Hepatic stellate cell (primary cell): Measurements from ENCODE around the gene JMJD1C.
A peak's percentile ranks its signal among the peaks of the same experiment; 100 is the strongest.
"Not testable (repeated sequence)": the region's sequence is repeated elsewhere in the genome, so short reads cannot be mapped to it uniquely, and the experiment has no call there.

ENCODE experiments used
- DNase-seq: peaks from one replicate; pipeline ENCODE4 v3.0.0; 2011; ENCODE audit warnings: low spot score

JMJD1C gene, protein sequence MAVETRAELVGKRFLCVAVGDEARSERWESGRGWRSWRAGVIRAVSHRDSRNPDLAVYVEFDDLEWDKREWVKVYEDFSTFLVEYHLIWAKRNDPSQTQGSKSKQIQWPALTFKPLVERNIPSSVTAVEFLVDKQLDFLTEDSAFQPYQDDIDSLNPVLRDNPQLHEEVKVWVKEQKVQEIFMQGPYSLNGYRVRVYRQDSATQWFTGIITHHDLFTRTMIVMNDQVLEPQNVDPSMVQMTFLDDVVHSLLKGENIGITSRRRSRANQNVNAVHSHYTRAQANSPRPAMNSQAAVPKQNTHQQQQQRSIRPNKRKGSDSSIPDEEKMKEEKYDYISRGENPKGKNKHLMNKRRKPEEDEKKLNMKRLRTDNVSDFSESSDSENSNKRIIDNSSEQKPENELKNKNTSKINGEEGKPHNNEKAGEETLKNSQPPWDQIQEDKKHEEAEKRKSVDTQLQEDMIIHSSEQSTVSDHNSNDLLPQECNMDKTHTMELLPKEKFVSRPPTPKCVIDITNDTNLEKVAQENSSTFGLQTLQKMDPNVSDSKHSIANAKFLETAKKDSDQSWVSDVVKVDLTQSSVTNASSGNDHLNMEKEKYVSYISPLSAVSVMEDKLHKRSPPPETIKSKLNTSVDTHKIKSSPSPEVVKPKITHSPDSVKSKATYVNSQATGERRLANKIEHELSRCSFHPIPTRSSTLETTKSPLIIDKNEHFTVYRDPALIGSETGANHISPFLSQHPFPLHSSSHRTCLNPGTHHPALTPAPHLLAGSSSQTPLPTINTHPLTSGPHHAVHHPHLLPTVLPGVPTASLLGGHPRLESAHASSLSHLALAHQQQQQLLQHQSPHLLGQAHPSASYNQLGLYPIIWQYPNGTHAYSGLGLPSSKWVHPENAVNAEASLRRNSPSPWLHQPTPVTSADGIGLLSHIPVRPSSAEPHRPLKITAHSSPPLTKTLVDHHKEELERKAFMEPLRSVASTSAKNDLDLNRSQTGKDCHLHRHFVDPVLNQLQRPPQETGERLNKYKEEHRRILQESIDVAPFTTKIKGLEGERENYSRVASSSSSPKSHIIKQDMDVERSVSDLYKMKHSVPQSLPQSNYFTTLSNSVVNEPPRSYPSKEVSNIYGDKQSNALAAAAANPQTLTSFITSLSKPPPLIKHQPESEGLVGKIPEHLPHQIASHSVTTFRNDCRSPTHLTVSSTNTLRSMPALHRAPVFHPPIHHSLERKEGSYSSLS (N-terminal part only)

DNA sequence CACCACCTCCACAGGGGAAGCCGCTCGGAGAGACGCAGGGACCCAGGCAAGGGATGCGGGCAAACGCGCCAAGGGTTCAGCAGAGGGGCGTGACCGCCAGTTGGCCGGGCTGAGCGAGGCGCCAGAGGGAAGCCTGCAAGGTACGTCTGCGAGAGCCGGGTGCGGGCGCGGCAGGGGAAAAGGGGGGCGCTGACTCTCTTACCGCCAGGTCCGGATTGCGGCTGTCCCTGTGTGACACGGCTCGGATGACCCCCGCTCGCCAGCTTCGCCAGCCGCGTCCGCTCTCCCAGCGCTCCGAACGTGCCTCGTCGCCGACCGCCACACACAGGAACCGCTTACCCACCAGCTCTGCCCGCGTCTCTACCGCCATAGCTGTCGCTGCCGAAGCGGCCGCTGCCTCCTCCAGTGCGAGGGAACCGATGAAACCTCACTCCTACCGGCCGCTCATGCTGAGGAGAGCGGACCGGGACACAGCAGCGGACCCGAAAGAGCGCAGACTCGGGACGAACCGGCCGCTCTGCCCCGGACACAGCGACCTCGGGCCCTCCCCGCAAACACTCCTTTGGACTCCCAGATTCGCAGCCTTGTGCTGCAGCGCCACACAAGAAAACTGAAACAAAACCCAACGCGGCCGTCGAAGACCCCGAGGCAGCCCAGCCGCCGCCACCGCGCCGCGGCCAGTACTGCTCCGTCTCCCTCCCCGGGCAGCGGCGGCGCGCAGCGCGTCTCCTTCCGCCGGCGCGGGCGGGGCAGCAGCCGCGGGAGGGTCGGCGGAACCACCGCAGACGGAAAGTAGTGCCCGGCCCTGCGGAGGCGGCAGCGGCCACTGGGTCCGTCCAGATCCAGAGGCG is at the start of gene JMJD1C:
Gene JMJD1C (minus strand): TSS at position 685 of the 851 bp plus-strand sequence. CDS start 315 bp downstream, at position 370.
- peak; percentile 75 for DNase-seq

DNA sequence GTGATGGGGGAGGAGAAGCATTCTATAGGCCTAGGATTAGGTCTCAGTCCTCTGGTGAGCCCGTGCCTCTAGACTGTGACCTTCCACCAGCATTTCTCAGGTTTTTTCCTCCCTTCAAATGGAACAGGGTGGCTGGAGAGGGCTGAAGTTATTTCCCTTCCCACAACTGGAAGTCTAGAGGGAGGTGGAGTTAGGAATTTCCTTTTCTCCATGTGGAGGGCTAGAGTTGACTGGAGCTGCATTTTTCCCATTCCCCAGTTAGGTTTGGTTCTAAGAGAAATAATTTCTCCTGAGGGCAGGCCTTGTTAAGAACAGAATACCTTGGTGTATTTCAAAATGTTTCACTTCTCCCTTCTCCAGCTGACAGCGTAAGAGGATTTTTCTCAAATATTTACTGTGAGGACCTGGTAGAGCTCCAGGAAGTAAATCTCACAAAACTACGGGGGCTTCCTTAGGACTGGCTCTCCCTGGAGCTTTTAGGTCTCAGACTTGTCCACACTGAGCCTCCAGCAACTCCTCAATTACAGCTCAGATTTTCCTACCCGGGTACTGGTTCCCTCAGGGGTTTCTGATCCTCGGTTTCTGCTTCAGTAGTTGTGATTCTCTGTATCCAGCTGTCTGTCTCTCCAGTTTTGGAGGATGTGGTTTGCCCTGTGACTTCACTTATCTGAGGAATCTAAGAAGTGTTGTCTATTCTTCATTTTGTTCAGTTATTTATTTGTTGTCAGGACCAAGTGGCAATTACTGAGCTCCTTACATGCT is 49.4 kb upstream of the JMJD1C start:
- peak; percentile 51 for DNase-seq

DNA sequence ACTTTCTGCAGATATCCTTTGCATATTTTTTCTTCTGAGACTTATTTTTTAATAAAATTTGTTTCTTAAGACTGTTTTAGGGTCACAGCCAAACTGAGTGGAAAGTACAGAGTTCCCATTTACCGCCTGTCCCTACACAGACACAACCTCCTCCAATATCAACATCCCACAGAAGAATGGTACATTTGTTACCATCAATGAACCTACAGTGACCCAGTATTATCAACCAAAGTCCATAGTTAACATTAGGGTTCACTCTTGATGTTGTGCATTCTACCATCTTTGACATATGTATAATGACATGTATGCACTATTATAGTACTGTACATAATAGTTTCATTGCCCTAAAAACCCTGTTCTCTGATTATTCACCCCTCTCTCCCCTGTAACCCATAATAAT is 40.8 kb upstream of the JMJD1C start:
- DNase-seq: no peak

DNA sequence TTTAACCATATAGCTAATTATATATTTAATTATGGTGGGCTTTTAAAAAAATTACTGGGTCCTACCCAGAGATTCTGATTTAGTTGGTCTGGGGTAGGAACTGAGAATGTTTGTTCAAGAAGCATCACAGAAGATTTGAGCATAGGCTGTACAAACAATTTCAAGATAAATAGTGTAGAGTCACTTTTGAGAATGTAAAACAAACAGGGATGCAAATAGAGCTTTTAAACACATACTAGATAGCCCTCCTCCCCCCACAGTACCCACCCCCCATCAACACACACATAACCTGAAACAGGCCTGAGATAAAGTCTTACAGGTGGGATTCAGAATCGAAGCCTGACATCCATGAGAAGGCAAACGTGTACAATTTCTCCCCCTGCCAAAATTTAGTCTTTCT is 39.8 kb upstream of the JMJD1C start:
- no peak for DNase-seq

DNA sequence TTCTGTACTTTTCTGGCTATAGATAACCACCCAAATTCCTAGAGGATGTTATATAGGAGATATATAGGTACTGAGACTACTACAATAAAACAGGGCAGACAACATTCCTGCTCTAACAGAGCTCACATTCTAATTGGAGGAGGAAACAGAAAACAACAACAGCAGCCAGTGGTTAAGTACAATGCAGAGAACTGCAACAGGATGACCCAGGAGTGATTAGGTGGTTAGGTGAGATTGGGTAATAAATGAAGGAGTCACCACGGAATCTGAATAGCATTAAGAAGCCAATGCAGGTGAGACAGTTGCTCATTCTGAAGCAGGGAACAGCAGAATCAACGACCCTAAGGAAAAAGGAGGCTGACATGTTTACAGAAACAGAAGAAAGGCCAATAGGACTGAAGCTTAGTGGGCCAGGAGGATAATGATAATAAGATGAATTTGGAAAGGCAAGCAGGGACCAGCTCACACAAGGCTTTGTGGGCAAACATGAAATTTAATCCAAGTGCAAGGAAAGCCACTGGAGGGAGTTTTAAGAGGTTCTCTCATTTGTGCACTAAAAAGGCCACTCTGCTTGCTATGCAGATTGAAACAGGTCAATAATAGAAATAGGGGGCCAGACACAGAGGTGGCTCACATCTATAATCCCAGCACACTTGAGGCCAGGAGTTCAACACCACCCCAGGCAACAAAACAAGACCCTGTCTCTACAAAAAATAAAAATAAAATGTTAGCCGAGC is 38.5 kb upstream of the JMJD1C start:
- DNase-seq: no peak

DNA sequence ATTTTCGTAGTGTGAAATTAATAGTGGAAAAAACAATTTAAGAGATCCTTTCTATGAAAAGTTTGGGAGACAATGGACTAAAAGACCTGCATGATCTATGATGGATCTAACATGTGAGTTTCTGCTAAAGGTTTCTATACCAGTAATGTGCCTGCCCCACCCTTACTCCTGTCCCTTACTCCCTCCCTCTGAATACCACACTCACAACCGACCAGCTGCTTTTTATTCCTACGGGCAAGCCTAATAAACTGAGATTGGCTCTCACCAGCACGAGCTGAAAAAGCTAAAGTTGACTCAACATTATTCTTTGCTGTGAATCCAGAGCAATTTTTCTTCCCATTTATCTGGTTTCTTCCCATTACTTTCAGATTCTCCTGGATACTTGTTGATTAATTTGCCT is 37.6 kb upstream of the JMJD1C start:
- no peak for DNase-seq

DNA sequence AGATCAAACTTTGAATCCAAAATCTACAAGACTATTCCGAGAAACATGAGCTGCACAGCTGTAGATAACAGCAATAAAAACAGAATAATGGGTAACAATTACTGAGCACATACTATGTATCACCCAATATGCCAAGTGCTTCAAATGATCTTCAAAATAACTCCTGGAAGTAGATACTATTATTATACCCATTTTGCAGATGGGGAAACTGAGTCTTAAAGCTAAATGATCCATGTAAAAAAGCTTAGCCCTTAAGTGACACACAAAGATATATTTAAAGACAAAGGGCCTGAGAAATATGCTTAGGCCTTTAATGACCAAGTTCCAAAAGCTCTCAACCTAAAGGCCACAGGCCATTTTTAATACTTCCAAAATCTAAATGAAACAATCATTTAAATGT is 37.1 kb upstream of the JMJD1C start:
- DNase-seq: no peak

DNA sequence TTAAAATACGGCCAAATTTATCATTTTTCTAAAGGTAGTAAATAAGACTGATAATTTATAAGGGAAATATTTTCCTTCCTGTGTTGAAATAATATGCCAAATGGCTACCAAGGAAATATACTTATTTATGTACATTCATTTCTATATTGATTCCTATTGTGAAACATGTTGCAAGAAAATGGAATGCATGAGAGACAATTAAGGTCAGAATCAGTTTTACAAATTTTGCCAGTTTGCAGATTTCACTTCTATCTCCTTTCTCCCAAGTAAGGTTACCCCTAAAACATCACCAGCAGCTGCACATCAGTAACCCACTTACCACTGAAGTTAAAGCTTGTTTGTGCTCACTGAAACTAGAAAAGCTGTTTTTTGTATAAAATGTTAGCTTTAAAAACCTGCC is 36.2 kb upstream of the JMJD1C start:
- DNase-seq: no peak

DNA sequence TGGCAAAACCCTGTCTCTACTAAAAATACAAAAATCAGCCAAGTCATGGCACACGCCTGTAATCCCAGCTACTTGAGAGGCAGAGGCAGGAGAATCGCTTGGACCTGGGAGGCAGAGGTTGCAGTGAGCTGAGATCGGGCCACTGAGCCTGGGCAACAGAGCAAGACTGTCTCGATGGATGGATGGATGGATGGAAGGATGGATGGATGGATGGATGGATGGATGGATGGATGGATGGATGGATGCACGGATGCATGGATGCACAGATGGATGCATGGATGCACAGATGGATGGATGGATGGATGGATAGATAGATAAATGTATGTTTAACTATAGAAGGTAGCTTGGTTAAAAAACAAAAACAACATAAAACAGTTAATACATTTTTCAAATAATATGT is 34.8 kb upstream of the JMJD1C start:
- not testable (repeated sequence) for DNase-seq

DNA sequence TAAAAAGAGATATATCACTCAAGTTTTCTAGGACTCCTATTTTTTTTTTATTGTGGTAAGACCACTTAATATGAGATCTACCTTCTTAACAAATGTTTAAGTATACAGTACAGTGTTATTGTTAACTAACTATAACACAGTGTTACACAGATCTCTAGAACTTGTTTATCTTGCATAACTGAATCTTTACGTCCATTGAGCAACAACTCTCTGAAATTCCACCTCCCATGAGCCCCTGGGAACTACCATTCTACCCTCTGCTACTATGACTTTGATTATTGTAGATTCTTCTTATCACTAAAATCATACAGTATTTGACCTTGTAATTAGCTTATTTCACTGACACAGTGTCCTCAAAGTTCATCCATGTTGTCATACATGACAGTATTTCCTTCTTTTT is 32.9 kb upstream of the JMJD1C start:
- DNase-seq: no peak

DNA sequence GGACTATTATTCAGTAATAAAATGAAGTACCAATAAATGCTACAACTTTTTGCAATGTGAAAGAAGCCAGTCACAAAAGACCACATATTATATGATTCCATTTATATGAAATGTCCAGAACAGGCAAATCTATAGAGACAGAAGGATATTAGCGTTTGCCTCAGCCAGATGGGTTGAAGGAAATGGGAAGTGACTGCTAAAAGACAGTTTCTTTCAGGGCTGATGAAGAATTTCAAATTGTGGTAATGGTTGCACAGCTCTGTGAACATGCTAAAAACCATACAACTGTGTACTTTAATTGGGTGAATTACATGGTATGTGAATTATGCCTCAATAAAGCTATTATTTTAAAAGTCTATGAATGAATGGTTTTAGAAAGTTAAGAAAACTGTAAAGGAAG is 31.5 kb upstream of the JMJD1C start:
- DNase-seq: no peak

DNA sequence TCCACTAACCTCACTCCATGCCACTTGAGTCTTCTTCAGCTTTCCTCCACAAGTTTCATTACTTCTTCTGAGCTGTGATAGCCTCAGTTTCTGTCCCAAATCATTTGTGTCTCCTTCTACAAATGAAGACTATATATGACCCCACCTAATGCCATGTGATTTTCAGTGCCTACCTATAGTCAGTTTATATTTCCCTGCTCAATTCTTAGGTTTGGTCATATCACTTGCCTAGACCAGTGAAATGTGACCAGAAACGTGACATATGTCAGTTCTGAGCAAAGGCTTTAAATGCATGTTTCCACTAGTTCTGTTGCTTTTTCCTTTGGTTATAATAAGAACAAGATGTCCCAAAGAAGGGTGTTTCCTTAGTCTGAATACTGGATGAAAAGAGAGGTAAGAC is 30.8 kb upstream of the JMJD1C start:
- no peak for DNase-seq

DNA sequence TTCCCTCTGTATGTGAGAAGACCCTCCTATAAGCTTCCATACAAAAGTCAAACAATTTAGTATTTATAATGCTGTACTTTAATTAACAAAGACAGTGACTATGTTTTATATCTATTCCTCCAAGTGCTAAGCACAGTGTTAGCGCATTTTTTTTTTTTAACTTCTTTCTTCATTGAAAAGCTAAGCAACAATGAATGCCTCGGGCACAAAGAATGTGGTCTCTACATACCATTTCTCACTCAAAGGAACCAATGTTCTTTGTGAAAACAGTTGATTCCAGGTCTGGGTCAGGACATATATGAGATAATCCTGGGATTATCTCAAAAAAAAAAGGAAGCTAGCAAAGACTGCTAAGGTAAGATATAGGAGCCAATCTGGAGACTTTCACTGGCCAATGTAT is 29.2 kb upstream of the JMJD1C start:
- no peak for DNase-seq

DNA sequence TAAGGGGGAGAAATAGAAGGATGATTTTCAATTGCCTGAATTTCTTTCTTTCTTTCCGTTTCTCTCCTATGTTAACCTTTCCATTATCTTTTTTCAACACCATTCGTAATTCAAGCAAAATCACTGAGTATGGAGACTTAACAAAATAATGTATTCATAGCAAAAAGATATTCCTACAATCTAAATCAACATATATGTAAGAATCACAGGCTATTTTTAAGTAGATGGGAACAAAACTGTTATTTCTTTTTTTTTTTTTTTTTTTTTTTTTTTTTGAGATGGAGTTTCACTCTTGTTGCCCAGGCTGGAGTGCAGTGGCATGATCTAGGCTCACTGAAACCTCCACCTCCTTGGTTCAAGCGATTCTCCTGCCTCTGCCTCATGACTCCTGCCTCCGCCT is 27.2 kb upstream of the JMJD1C start:
- no peak for DNase-seq

DNA sequence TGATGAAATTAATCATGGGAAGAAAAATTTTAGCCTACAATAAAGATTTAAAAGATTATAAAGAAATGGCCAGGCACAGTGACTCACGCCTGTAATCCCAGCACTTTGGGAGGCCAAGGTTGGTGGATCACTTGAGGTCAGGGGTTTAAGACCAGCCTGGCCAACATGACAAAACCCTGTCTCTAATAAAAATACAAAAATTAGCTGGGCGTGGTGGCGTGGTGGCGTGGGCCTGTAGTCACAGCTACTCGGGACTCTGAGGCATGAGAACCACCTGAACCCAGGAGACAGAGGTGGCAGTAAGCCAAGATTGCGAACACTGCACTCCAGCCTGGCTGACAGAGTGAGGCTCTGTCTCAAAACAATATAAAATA is 26.5 kb upstream of the JMJD1C start:
- DNase-seq: not testable (repeated sequence)

DNA sequence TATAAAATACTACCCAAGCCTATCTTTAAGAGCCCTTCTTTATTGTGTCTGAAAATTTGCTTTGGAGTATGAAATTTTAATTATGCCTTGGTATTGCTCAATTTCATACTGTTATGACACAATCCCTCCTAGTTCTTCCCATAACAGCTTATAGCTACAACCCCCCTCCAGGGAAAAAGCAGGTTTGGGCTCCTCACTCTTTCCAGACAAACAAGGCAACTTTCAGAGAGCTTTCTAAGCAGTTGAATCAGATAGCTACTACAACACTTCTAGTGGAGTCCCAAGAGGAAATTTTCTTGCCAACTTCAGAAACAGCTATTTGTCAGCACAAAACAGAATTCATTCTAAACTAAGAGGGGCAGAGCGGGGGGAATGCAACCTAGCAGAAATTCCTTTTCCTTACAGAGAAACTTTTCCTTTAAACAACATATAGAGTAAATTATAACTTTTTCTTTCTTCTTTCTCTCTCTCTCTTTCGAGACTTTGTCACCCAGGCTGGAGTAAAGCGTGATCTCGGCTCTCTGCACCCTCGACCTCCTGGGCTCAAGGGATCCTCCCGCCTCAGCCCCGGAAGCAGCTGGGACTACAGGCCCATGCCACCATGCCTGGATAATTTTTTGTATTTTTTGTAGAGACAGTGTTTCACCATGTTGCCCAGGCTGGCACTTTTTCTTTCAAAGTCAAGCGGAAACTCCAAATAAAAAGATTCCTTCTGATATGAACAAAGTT is 26.0 kb upstream of the JMJD1C start:
- peak; percentile 55 for DNase-seq

DNA sequence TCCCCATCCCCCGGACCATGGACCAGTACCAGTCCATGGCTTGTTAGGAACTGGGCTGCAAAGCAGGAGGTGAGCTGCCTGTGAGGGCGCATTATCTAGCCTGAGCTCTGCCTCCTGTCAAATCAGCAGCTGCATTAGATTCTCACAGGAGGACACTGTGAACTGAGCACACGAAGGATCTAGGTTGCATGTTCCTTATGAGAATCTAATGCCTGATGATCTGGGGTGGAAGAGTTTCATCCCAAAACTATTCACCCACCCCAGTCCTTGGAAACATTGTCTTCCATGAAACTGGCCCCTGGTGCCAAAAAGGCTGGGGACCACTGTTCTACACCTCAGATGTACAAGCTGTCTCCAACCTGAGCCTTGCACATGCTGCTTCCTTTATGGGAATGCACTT is 24.1 kb upstream of the JMJD1C start:
- no peak for DNase-seq

DNA sequence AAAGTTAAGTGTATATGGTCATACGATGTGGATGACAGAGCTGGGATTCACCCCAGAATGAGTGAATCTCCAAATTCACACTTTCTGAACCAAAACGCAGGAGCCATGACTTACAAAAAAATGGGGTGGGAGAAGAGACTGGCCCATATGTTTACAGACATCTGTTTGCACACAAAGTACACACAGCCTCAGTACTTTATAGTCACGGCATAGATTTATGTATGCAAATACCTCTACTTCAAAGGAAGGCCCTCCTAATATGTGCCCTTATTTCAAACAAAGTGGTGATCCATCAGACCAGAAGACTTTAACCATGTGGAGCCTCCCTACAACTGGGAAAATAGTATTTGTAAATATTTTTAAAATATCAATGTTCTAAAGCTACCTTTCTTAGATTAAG is 22.2 kb upstream of the JMJD1C start:
- no peak for DNase-seq

DNA sequence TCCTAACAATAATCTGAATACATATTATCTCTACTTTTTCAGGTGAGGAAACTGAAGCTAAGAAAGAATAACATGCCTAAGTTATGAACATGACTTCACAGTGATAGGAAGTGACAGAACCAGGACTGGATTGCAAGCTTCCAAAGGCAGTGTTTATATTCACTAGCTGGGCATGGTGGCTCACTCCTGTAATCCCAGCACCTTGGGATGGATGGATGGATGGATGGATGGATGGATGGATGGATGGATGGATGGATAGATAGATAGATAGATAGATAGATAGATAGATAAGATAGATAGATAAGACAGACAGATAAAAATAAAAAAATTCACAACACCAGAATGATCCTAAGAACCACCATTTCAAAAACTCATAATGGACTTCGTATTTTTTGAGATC is 18.2 kb upstream of the JMJD1C start:
- no peak for DNase-seq
